Measurements from ENCODE around the gene TMEM151B. TPM values are rescaled to one million over a fixed set of nuclear protein-coding genes. Genes with fewer than 3 reads are reported as not detected.

Gene TMEM151B
- total RNA-seq, 1 donor from 2014 or later: not detected

- TF ChIP-seq CTCF (IDR thresholded peaks at IDR 0.05): no peak
These were observed 4.5 kb upstream of the TMEM151B start for GRCh38 chr6:44265722-44266233.

GRCh38 chr6:44266347-44266746 lies 3.9 kb upstream of the TMEM151B start:
- no peak overlapping the region for H3K27ac ChIP-seq
- peaks cover 35% of the 10 kb centered on the region for H3K4me1 ChIP-seq
- TF ChIP-seq CTCF (IDR thresholded peaks at IDR 0.05): no peak
- ATAC-seq: no peak
- no peaks in the 10 kb centered on the region for H3K9me3 ChIP-seq
- H3K4me3 ChIP-seq: no peak overlapping the region
- H3K27me3 ChIP-seq (ENCODE audit: low read depth): peaks cover 16% of the 10 kb centered on the region
- no peaks in the 10 kb centered on the region for H3K36me3 ChIP-seq
- intact Hi-C loops (cut with DNase I): no loop called here
- DNase-seq: no peak

More at GRCh38 chr6:44265722-44266233, 4.5 kb upstream of the TMEM151B start:
- H3K4me3 ChIP-seq: peak overlapping the region; percentile 87
- no peak for ATAC-seq
- peaks cover 15% of the 10 kb centered on the region for H3K27me3 ChIP-seq (ENCODE audit: low read depth)
- H3K4me1 ChIP-seq: peaks cover 35% of the 10 kb centered on the region
- no peaks in the 10 kb centered on the region for H3K36me3 ChIP-seq
- intact Hi-C loops (cut with DNase I): no loop called here
- H3K27ac ChIP-seq: peak overlapping the region; percentile 85
- H3K9me3 ChIP-seq: no peaks in the 10 kb centered on the region
- peak; percentile 38 for DNase-seq

GRCh38 chr6:44267252-44267651 lies 3.0 kb upstream of the TMEM151B start:
- H3K27ac ChIP-seq: no peak overlapping the region
- DNase-seq (peak; percentile 20), ATAC-seq (no peak)
- no peaks in the 10 kb centered on the region for H3K36me3 ChIP-seq
- intact Hi-C loops (cut with DNase I): no loop called here
- H3K4me3 ChIP-seq: no peak overlapping the region
- H3K9me3 ChIP-seq: no peaks in the 10 kb centered on the region
- TF ChIP-seq CTCF (IDR thresholded peaks at IDR 0.05): no peak
- peaks cover 25% of the 10 kb centered on the region for H3K27me3 ChIP-seq (ENCODE audit: low read depth)
- peaks cover 27% of the 10 kb centered on the region for H3K4me1 ChIP-seq

- Histone ChIP-seq H3K27me3 (ENCODE audit: low read depth) (peaks cover 34% of the 10 kb centered on the region), H3K4me3 (no peak overlapping the region), H3K4me1 (peaks cover 18% of the 10 kb centered on the region), H3K36me3 (no peaks in the 10 kb centered on the region), H3K9me3 (no peaks in the 10 kb centered on the region), H3K27ac (no peak overlapping the region)
- peak; percentile 87 for TF ChIP-seq CTCF (IDR thresholded peaks at IDR 0.05)
- peak; percentile 31 to 37 for ATAC-seq
- intact Hi-C loops (cut with DNase I): no loop called here
- peak; percentile 52 for DNase-seq
These were observed 2.1 kb upstream of the TMEM151B start for GRCh38 chr6:44268095-44268628.

- no peak for DNase-seq
- no peak overlapping the region for H3K4me3 ChIP-seq
- H3K9me3 ChIP-seq: no peaks in the 10 kb centered on the region
- H3K4me1 ChIP-seq: peaks cover 6% of the 10 kb centered on the region
- TF ChIP-seq CTCF (IDR thresholded peaks at IDR 0.05): no peak
- intact Hi-C loops (cut with DNase I): no loop called here
- ATAC-seq: no peak
- H3K36me3 ChIP-seq: no peaks in the 10 kb centered on the region
- H3K27ac ChIP-seq: no peak overlapping the region
- H3K27me3 ChIP-seq (ENCODE audit: low read depth): peaks cover 42% of the 10 kb centered on the region
These were observed 901 bp upstream of the TMEM151B start for GRCh38 chr6:44269178-44269920.

Measured in lower lobe of right lung (tissue), 2 donors.